Occipital lobe (tissue), 2 donors: ENCODE results near the gene NGDN. TPM values are rescaled to one million over a fixed set of nuclear protein-coding genes. Genes with fewer than 3 reads are reported as not detected.
"Not testable (repeated sequence)": the region's sequence is repeated elsewhere in the genome, so short reads cannot be mapped to it uniquely, and the experiment has no call there.

Experiments used
- DNase-seq: peaks from one replicate; lab custom pipeline; 2025; lab: John Stamatoyannopoulos, UW
- total RNA-seq: library from RNA; depleted of rRNA; stranded (reverse); fragments of >200 nt; gene quantifications from one replicate; pipeline ENCODE4 v1.2.3, GENCODE V29; 2014

NGDN gene
- total RNA-seq, 1 donor from 2014 or later, result 49.1 TPM

- DNase-seq, result no peak
These were observed 31.2 kb upstream of the NGDN start for GRCh38 chr14:23438101-23438971.

- DNase-seq, result no peak
These were observed 30.2 kb upstream of the NGDN start for GRCh38 chr14:23439107-23439835.

- no peak for DNase-seq
These were observed 28.4 kb upstream of the NGDN start for GRCh38 chr14:23441076-23441475.

GRCh38 chr14:23442721-23443356, 26.7 kb upstream of the NGDN start:
- DNase-seq, result no peak

- no peak for DNase-seq
These were observed 26.1 kb upstream of the NGDN start for GRCh38 chr14:23443411-23443812.

- no peak for DNase-seq
These were observed 25.6 kb upstream of the NGDN start for GRCh38 chr14:23443881-23444280.

GRCh38 chr14:23444314-23444713, 25.2 kb upstream of the NGDN start:
- DNase-seq, result no peak

DNA sequence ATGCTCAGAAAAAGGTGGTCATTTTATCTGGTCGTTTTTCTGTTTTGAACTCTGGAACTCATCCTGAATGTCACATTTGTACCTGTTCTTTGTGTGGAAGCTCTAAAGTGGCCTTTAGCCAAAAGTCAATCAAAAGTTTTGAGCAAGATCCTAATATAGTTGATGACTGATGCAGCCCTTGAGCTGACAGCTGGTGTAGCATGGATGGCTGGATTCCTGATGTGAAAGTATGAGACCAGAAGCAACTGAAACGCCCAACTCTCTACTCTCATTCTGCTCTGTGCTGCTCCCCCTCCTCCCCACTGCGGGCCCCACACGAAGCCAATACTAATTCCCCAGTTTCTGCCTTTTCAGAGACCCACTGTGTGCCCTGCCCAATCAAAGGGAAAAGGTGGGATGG, 23.7 kb upstream of the NGDN start:
- no peak for DNase-seq

GRCh38 chr14:23446291-23446851, 23.1 kb upstream of the NGDN start:
- DNase-seq, result no peak

DNA sequence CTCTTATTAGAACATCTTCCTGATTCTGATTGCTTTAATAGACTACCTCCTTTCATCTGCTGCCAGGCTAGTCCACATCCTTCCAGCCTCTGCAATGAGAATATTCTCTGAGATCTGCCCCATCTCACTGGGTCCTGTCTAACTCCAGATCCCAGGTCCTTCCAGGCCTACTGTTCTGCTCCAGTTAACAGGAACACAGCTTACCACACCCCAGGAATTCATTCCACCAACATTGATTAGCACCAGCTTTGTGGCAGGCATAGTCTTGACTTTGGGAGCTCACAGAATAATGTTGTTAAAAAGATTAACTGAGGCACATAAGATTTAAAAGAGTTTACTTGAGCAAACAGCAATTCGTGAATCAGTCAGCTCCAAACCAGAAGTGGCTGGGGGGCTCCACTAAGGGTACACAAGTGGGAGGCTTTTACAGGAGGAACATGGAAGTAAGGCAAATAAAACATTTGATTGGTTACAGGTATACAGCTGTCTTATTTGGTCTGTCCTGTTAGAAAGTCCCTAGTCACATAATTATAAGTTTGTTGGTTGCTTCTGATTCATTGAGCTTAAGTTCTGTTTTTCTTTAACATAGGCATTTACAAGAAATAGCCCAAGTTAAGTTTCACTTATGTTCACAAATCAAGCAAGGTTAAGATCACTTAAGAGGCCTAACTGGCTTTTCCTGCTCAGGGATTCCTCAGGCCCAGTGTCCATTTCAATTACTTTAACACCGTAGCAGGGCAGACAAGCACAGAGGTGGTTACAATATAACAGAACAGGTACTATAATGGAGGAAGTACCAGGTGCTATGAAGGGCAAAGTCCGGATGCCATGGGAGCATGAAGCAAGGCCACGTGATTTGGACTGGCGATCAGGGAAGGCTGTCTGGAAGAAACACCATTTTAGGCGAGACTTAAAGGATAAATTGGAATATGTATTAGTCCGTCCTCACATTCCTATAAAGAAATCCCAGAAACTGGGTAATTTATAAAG, 21.8 kb upstream of the NGDN start:
- no peak for DNase-seq

- no peak for DNase-seq
These were observed 20.2 kb upstream of the NGDN start for GRCh38 chr14:23449314-23449713.

- DNase-seq, result no peak
These were observed 19.1 kb upstream of the NGDN start for GRCh38 chr14:23450379-23450778.

DNA sequence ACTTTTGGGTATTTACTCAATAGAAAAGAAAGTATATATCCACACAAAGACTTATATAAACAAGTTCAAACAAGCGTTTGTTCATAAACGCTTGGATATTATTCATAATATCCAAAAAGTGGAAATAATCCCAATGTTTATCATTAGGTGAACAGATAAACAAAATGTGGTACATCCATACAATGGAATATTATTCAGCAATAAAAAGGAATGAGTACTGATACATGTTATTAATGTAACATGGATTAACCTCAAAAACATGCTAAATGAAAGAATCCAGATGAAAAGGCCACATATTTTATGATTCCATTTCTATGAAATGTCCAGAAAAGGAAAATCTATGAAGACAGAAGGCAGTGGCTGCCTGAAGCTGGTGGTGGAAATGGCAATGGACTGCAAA, 17.3 kb upstream of the NGDN start:
- no peak for DNase-seq

DNA sequence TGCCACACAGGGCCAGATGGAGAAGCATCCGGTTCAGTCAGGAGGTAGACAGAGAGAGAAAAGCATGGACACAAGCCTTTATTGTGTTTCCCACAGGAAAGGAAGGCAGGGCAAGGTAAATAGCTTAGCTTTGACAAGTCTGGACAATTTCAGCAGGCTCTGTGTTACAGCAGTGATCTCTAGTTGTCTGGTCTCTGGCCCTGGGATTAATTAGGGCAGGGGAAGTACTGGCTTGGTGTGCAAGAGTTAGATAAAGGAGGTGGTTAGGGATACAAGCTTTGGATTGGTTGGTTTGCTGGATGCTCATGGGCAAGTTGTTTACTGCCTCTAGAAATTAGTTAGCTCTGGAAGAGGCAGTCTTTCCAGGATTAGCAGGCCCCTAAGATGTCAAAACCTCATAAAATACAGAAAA, 15.1 kb upstream of the NGDN start:
- no peak for DNase-seq

DNA sequence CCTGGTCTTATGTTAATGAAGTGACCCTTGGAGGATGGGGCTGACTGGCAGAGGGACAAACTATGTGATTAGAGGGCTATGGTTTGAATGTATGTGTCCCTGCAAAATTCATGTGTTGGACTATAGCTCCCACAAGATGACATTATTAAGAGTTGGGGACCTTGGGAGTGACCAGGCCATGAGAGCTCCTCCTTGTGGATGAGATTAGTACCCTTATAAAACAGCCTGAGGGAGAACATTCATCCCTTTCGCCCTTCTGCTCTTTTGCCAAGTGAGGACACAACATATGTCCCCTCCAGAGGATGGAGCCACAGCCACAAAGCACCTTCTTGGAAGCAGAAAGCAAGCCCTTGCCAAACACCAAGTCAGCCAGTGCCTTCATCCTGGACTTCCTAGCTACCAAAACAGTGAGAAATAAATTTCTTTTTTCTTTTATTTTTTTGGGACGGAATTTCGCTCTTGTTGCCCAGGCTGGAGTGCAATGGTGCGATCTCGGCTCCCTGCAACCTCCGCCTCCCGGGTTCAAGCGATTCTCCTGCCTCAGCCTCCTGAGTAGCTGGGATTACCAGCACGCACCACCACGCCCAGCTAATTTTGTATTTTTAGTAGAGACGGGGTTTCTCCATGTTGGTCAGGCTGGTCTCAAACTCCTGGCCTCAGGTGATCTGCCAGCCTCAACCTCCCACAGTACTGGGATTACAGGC, 12.5 kb upstream of the NGDN start:
- not testable (repeated sequence) for DNase-seq

DNA sequence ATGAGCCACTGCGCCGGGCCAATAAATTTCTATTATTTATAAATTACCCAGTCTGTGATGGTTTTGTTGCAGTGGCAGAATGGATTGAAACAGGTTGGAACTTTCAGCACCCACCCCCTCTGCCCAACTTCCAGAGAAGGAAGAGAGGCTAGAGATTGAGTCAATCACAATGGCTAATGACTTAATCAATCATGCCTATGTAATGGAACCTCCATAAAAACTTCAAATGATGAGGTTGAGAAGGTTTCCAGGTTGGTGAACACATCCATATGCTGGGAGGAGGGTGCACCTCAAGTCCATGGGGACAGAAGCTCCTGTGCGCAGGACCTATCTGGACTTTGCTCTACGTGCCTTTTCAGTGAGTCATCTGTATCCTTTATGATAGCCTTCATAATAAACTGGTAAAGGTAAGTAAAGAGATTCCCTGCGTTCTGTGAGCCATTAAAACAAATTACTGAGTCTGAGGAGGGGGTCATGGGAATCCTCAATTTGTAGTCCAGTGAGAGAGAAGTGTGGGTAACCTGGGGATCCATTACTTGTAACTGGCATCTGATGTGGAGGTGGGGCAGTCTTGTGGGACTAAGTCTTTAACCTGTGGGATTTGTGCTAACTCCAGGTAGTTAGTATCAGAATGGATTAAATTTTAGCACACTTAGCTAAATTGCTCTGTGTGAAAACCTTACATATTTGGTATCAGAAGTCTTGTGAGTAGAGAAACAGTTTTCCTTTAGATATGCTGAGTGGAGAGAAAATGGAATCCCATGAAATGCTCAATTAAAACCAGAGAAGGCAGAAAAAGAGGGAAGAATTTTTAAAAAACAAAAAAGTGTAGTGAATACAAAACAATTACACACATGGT, 11.7 kb upstream of the NGDN start:
- no peak for DNase-seq

DNA sequence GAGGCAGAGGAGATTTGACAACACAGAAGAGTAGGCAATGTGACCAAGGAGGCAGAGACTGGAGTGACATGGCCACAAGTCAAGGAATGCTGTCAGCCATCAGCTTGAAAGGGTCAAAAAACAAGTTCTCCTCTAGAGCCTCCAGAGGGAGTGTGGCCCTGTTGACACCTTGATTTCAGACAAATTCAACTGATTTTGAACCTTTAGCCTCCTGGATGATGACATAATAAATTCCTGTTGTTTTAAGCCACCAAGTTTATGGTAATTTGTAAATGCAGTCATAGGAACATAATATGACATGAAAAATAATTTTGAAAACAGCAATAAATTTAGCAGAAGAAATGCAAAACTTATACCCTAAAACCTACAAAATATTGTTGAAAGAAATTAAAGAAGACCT, 8.5 kb upstream of the NGDN start:
- DNase-seq, result no peak

GRCh38 chr14:23464700-23465099, 4.8 kb upstream of the NGDN start:
- no peak for DNase-seq

GRCh38 chr14:23465261-23465660, 4.2 kb upstream of the NGDN start:
- no peak for DNase-seq
